ENCODE data around the gene CYP1A1.

DNA sequence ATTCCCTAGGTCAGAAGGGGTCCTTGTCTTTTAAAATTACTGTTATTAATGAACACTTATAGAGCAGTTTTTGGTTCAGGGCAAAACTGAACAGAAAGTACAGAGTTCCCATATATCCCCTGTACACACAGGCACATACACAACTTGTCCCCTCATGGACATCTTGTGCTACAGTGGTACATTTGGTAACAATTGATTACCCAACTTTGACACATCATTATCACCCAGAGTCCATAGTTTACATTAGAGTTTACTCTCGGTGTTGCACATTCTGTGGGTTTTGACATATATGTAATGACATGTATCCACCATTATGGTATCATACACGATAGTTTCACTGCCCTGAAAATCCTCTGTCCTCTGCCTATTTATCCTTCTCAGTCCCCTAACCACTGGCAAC, 28.5 kb downstream of the CYP1A1 start:
- TF ChIP-seq, protein P1, sequence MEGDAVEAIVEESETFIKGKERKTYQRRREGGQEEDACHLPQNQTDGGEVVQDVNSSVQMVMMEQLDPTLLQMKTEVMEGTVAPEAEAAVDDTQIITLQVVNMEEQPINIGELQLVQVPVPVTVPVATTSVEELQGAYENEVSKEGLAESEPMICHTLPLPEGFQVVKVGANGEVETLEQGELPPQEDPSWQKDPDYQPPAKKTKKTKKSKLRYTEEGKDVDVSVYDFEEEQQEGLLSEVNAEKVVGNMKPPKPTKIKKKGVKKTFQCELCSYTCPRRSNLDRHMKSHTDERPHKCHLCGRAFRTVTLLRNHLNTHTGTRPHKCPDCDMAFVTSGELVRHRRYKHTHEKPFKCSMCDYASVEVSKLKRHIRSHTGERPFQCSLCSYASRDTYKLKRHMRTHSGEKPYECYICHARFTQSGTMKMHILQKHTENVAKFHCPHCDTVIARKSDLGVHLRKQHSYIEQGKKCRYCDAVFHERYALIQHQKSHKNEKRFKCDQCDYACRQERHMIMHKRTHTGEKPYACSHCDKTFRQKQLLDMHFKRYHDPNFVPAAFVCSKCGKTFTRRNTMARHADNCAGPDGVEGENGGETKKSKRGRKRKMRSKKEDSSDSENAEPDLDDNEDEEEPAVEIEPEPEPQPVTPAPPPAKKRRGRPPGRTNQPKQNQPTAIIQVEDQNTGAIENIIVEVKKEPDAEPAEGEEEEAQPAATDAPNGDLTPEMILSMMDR (conservative IDR thresholded peaks at IDR 0.05; ENCODE audit: low read depth in 2 of 2): no peak
- TF ChIP-seq POLR2AphosphoS5 (IDR thresholded peaks at IDR 0.05; ENCODE audit: low read depth): no peak
- TF ChIP-seq EZH2phosphoT487 (IDR thresholded peaks at IDR 0.05; ENCODE audit: unreplicated experiment): no peak
- no peak for TF ChIP-seq JUNB (IDR thresholded peaks at IDR 0.05; ENCODE audit: unreplicated experiment)
- TF ChIP-seq, protein P2, sequence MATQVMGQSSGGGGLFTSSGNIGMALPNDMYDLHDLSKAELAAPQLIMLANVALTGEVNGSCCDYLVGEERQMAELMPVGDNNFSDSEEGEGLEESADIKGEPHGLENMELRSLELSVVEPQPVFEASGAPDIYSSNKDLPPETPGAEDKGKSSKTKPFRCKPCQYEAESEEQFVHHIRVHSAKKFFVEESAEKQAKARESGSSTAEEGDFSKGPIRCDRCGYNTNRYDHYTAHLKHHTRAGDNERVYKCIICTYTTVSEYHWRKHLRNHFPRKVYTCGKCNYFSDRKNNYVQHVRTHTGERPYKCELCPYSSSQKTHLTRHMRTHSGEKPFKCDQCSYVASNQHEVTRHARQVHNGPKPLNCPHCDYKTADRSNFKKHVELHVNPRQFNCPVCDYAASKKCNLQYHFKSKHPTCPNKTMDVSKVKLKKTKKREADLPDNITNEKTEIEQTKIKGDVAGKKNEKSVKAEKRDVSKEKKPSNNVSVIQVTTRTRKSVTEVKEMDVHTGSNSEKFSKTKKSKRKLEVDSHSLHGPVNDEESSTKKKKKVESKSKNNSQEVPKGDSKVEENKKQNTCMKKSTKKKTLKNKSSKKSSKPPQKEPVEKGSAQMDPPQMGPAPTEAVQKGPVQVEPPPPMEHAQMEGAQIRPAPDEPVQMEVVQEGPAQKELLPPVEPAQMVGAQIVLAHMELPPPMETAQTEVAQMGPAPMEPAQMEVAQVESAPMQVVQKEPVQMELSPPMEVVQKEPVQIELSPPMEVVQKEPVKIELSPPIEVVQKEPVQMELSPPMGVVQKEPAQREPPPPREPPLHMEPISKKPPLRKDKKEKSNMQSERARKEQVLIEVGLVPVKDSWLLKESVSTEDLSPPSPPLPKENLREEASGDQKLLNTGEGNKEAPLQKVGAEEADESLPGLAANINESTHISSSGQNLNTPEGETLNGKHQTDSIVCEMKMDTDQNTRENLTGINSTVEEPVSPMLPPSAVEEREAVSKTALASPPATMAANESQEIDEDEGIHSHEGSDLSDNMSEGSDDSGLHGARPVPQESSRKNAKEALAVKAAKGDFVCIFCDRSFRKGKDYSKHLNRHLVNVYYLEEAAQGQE (IDR thresholded peaks at IDR 0.05; ENCODE audit: unreplicated experiment): no peak
- no peak for TF ChIP-seq EZH2 (IDR thresholded peaks at IDR 0.05; ENCODE audit: low read depth, unreplicated experiment)
- TF ChIP-seq, protein P3, sequence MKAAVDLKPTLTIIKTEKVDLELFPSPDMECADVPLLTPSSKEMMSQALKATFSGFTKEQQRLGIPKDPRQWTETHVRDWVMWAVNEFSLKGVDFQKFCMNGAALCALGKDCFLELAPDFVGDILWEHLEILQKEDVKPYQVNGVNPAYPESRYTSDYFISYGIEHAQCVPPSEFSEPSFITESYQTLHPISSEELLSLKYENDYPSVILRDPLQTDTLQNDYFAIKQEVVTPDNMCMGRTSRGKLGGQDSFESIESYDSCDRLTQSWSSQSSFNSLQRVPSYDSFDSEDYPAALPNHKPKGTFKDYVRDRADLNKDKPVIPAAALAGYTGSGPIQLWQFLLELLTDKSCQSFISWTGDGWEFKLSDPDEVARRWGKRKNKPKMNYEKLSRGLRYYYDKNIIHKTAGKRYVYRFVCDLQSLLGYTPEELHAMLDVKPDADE (IDR thresholded peaks at IDR 0.05): no peak
- TF ChIP-seq CREB1 (CRISPR knock-in tag; IDR thresholded peaks at IDR 0.05; ENCODE audit: low read depth): no peak
- no peak for TF ChIP-seq ZNF331 (CRISPR knock-in tag; IDR thresholded peaks at IDR 0.05; ENCODE audit: low read depth)
- no peak for TF ChIP-seq ZNF114 (CRISPR knock-in tag; IDR thresholded peaks at IDR 0.05)
- TF ChIP-seq STAT1 (IDR thresholded peaks at IDR 0.05; ENCODE audit: unreplicated experiment): no peak
- TF ChIP-seq NANOG (IDR thresholded peaks at IDR 0.05; ENCODE audit: borderline replicate concordance): no peak

All from GM23338 (cell line).